Measurements from ENCODE around the gene TMEM95.

The TMEM95 gene

GRCh38 chr17:7374353-7374752 lies 19.4 kb downstream of the TMEM95 start:
- in situ Hi-C loops (cut with HindIII; ENCODE audit: low sequenced_read_pairs), result no loop called here

GRCh38 chr17:7379134-7379533 lies 24.2 kb downstream of the TMEM95 start:
- in situ Hi-C loops (cut with HindIII; ENCODE audit: low sequenced_read_pairs), result no loop called here

- in situ Hi-C loops (cut with HindIII; ENCODE audit: low sequenced_read_pairs), result no loop called here
Measured at GRCh38 chr17:7380321-7380720, 25.4 kb downstream of the TMEM95 start.

GRCh38 chr17:7380855-7381683 lies 26.1 kb downstream of the TMEM95 start, which contains the start of gene TNK1:
Gene TNK1, plus strand, starts transcription at chr17:7381089. Its CDS starts 1,838 bp downstream, at chr17:7382927.
- in situ Hi-C loops (cut with HindIII; ENCODE audit: low sequenced_read_pairs), result no loop called here

- in situ Hi-C loops (cut with HindIII; ENCODE audit: low sequenced_read_pairs), result no loop called here
Measured at GRCh38 chr17:7382901-7383300, 27.9 kb downstream of the TMEM95 start.

GRCh38 chr17:7383371-7383741 lies 28.4 kb downstream of the TMEM95 start:
- in situ Hi-C loops (cut with HindIII; ENCODE audit: low sequenced_read_pairs), result no loop called here

GRCh38 chr17:7383742-7384488 lies 29.0 kb downstream of the TMEM95 start:
- in situ Hi-C loops (cut with HindIII; ENCODE audit: low sequenced_read_pairs), result no loop called here

GRCh38 chr17:7384489-7385081 lies 29.6 kb downstream of the TMEM95 start:
- in situ Hi-C loops (cut with HindIII; ENCODE audit: low sequenced_read_pairs), result no loop called here

- in situ Hi-C loops (cut with HindIII; ENCODE audit: low sequenced_read_pairs), result no loop called here
Measured at GRCh38 chr17:7388856-7389255, 33.9 kb downstream of the TMEM95 start.

GRCh38 chr17:7389924-7390910 lies 35.3 kb downstream of the TMEM95 start:
- in situ Hi-C loops (cut with HindIII; ENCODE audit: low sequenced_read_pairs), result no loop called here

- in situ Hi-C loops (cut with HindIII; ENCODE audit: low sequenced_read_pairs), result no loop called here
Measured at GRCh38 chr17:7391307-7391706, 36.4 kb downstream of the TMEM95 start.

- in situ Hi-C loops (cut with HindIII; ENCODE audit: low sequenced_read_pairs), result no loop called here
Measured at GRCh38 chr17:7392696-7393612, 38.0 kb downstream of the TMEM95 start.

- in situ Hi-C loops (cut with HindIII; ENCODE audit: low sequenced_read_pairs), result no loop called here
Measured at GRCh38 chr17:7393613-7394451, 38.9 kb downstream of the TMEM95 start.

- in situ Hi-C loops (cut with HindIII; ENCODE audit: low sequenced_read_pairs), result no loop called here
Measured at GRCh38 chr17:7394452-7395191, 39.7 kb downstream of the TMEM95 start, which contains the start of gene PLSCR3. Gene PLSCR3, minus strand, starts transcription at chr17:7394525. Its CDS starts 415 bp downstream, at chr17:7394110.

GRCh38 chr17:7396147-7396546 lies 41.2 kb downstream of the TMEM95 start:
- in situ Hi-C loops (cut with HindIII; ENCODE audit: low sequenced_read_pairs), result no loop called here

GRCh38 chr17:7398612-7399011 lies 43.7 kb downstream of the TMEM95 start:
- in situ Hi-C loops (cut with HindIII; ENCODE audit: low sequenced_read_pairs), result no loop called here

- in situ Hi-C loops (cut with HindIII; ENCODE audit: low sequenced_read_pairs), result no loop called here
Measured at GRCh38 chr17:7403043-7403726, 48.2 kb downstream of the TMEM95 start.

GRCh38 chr17:7403727-7403976 lies 48.7 kb downstream of the TMEM95 start:
- in situ Hi-C loops (cut with HindIII; ENCODE audit: low sequenced_read_pairs), result no loop called here
